Astrocyte of the cerebellum (primary cell): ENCODE results near the gene S100A10.
A peak's percentile ranks its signal among the peaks of the same experiment; 100 is the strongest.

Source experiments
- DNase-seq: peaks from one replicate; pipeline ENCODE4 v3.0.0-alpha.2; 2011; ENCODE audit warnings: low read depth
- H3K4me3 ChIP-seq: 2 replicates; pipeline ENCODE4 v1.5.1; 2011; ENCODE audit warnings: mild to moderate bottlenecking, low read depth, low read length, moderate library complexity
- CTCF ChIP-seq: IDR thresholded peaks from 2 replicates; pipeline ENCODE4 v1.5.1; 2012; ENCODE audit warnings: low read length, low read depth, moderate library complexity, mild to moderate bottlenecking; ENCODE audit errors: missing control alignments
- in situ Hi-C: cut with HindIII; loops from 2 replicates; pipeline ENCODE4 v1.10.0; 2017; ENCODE audit warnings: low sequenced_read_pairs

Gene S100A10

GRCh38 chr1:152024223-152024622, 30.6 kb upstream of the S100A10 start:
- TF ChIP-seq CTCF: no peak
- in situ Hi-C loops: no loop called here
- DNase-seq: no peak
- no peak overlapping the region for H3K4me3 ChIP-seq

GRCh38 chr1:152023221-152023620, 29.6 kb upstream of the S100A10 start:
- no peak overlapping the region for H3K4me3 ChIP-seq
- TF ChIP-seq CTCF: no peak
- DNase-seq: no peak
- in situ Hi-C loops: no loop called here

GRCh38 chr1:152022474-152022873, 28.8 kb upstream of the S100A10 start:
- no peak for DNase-seq
- TF ChIP-seq CTCF: no peak
- no peak overlapping the region for H3K4me3 ChIP-seq
- in situ Hi-C loops: no loop called here

- no peak for DNase-seq
- in situ Hi-C loops: no loop called here
- no peak overlapping the region for H3K4me3 ChIP-seq
- TF ChIP-seq CTCF: no peak
Measured at GRCh38 chr1:152021569-152021968, 27.9 kb upstream of the S100A10 start.

- no peak overlapping the region for H3K4me3 ChIP-seq
- DNase-seq: no peak
- in situ Hi-C loops: no loop called here
- TF ChIP-seq CTCF: no peak
Measured at GRCh38 chr1:152020849-152021248, 27.2 kb upstream of the S100A10 start.

- no peak overlapping the region for H3K4me3 ChIP-seq
- no peak for DNase-seq
- in situ Hi-C loops: no loop called here
- TF ChIP-seq CTCF: peak; percentile 12
Measured at GRCh38 chr1:152018537-152018936, 24.9 kb upstream of the S100A10 start.

- no peak overlapping the region for H3K4me3 ChIP-seq
- no peak for DNase-seq
- TF ChIP-seq CTCF: no peak
- in situ Hi-C loops: no loop called here
Measured at GRCh38 chr1:152015766-152016165, 22.1 kb upstream of the S100A10 start.
